ENCODE data around the gene RYR2.

- TF ChIP-seq CTCF (IDR thresholded peaks at IDR 0.05; ENCODE audit: low read depth, low read length) (no peak), EZH2phosphoT487 (IDR thresholded peaks at IDR 0.05; ENCODE audit: low read depth) (no peak)
Observed at GRCh38 chr1:237841485-237841884, 799.5 kb downstream of the RYR2 start.

Measured in OCI-LY3 (cell line).